HG03280 (cell line): ENCODE results near the gene EML5.

Source experiments
- ATAC-seq: cut with Tn5 transposase; IDR thresholded peaks from one replicate; pipeline ENCODE4 v1.9.1; 2021; ENCODE audit warnings: mild to moderate bottlenecking, moderate library complexity; ENCODE audit not compliant: unreplicated experiment

Gene EML5

GRCh38 chr14:88727057-88727456 is 65.7 kb downstream of the EML5 start:
- no peak for ATAC-seq

GRCh38 chr14:88710709-88711108 is 82.0 kb downstream of the EML5 start:
- ATAC-seq: no peak

- ATAC-seq: no peak
These were observed 85.7 kb downstream of the EML5 start for GRCh38 chr14:88707088-88707487.

- ATAC-seq: no peak
These were observed 86.3 kb downstream of the EML5 start for GRCh38 chr14:88706425-88706824.

- no peak for ATAC-seq
These were observed 94.1 kb downstream of the EML5 start for GRCh38 chr14:88698651-88699050.

GRCh38 chr14:88695870-88696269 is 96.9 kb downstream of the EML5 start:
- no peak for ATAC-seq

- no peak for ATAC-seq
These were observed 104.4 kb downstream of the EML5 start for GRCh38 chr14:88688386-88688785.

- no peak for ATAC-seq
These were observed 109.6 kb downstream of the EML5 start for GRCh38 chr14:88683119-88683518.

GRCh38 chr14:88682495-88683114 is 110.1 kb downstream of the EML5 start:
- no peak for ATAC-seq

- ATAC-seq: no peak
These were observed 110.8 kb downstream of the EML5 start for GRCh38 chr14:88681755-88682494.

- ATAC-seq: no peak
These were observed 123.4 kb downstream of the EML5 start for GRCh38 chr14:88669346-88669745.

- peak; percentile 54 for ATAC-seq
These were observed 124.2 kb downstream of the EML5 start for GRCh38 chr14:88668448-88669116.

GRCh38 chr14:88667555-88668273 is 125.0 kb downstream of the EML5 start:
- peak; percentile 85 for ATAC-seq

GRCh38 chr14:88660056-88660455 is 132.7 kb downstream of the EML5 start:
- ATAC-seq: no peak

GRCh38 chr14:88639221-88639620 is 153.5 kb downstream of the EML5 start:
- no peak for ATAC-seq

GRCh38 chr14:88632512-88632911 is 160.2 kb downstream of the EML5 start:
- ATAC-seq: no peak

GRCh38 chr14:88631091-88631490 is 161.7 kb downstream of the EML5 start:
- no peak for ATAC-seq

- ATAC-seq: no peak
These were observed 162.2 kb downstream of the EML5 start for GRCh38 chr14:88630565-88630964.

GRCh38 chr14:88628462-88628861 is 164.3 kb downstream of the EML5 start:
- ATAC-seq: no peak

- ATAC-seq: no peak
These were observed 164.7 kb downstream of the EML5 start for GRCh38 chr14:88628033-88628432.

GRCh38 chr14:88625671-88626070 is 167.1 kb downstream of the EML5 start:
- ATAC-seq: no peak
